Keratinocyte (primary cell): ENCODE data around the gene FEN1. TPM values are rescaled to one million over a fixed set of nuclear protein-coding genes. Genes with fewer than 3 reads are reported as not detected.

Experiments used
- DNase-seq: peaks from one replicate; pipeline ENCODE4 v3.0.0-alpha.2; 2011; ENCODE audit warnings: low read depth, missing footprints, low spot score
- FAIRE-seq: peaks from 2 replicates; lab custom pipeline; 2011; peaks lifted over from hg19 to GRCh38; lab: Jason Lieb, UNC
- H2AFZ ChIP-seq: 2 replicates; pipeline ENCODE4 v1.6.0; 2012; ENCODE audit warnings: low read length, control low read depth, inconsistent platforms; ENCODE audit not compliant: control insufficient read depth
- H3K27ac ChIP-seq: 2 replicates; pipeline ENCODE4 v1.5.1; 2011; ENCODE audit warnings: low read length; ENCODE audit not compliant: control insufficient read depth, insufficient read depth
- H3K27me3 ChIP-seq: 3 replicates; pipeline ENCODE4 v1.6.0; 2011; ENCODE audit warnings: low read length; ENCODE audit not compliant: control insufficient read depth, insufficient read depth; ENCODE audit errors: extremely low read depth
- H3K36me3 ChIP-seq, 2 experiments: 2 replicates in 1 of 2; 3 replicates in 1 of 2; pipeline ENCODE4 v1.5.1; 2011; ENCODE audit warnings: low read length in 2 of 2, mild to moderate bottlenecking in 1 of 2; ENCODE audit not compliant: control insufficient read depth in 2 of 2, insufficient read depth in 2 of 2; ENCODE audit errors: extremely low read depth in 1 of 2
- H3K4me1 ChIP-seq: 3 replicates; pipeline ENCODE4 v1.5.1; 2011; ENCODE audit warnings: low read length; ENCODE audit not compliant: control insufficient read depth, insufficient read depth; ENCODE audit errors: extremely low read depth
- H3K4me2 ChIP-seq: 3 replicates; pipeline ENCODE4 v1.6.0; 2011; ENCODE audit warnings: low read depth, low read length; ENCODE audit not compliant: control insufficient read depth, insufficient read depth; ENCODE audit errors: extremely low read depth
- H3K4me3 ChIP-seq, 3 experiments: fragments of 200-600 bp in 1 of 3; sonication (generic) in 1 of 3; 2 replicates in 2 of 3; 3 replicates in 1 of 3; pipeline ENCODE4 v1.5.1; 2011 to 2016; ENCODE audit warnings: low read length in 3 of 3, mild to moderate bottlenecking in 3 of 3, control low read depth in 2 of 3, inconsistent platforms in 1 of 3, low read depth in 1 of 3, mixed read lengths in 1 of 3, mixed run types in 1 of 3, moderate library complexity in 1 of 3; ENCODE audit not compliant: control insufficient read depth in 2 of 3, insufficient read depth in 2 of 3; ENCODE audit errors: extremely low read depth in 1 of 3
- H3K79me2 ChIP-seq: 2 replicates; pipeline ENCODE4 v1.6.0; 2012; ENCODE audit warnings: low read length; ENCODE audit not compliant: control insufficient read depth, insufficient read depth
- H3K9ac ChIP-seq: 3 replicates; pipeline ENCODE4 v1.6.0; 2011; ENCODE audit warnings: low read length; ENCODE audit not compliant: control insufficient read depth, insufficient read depth; ENCODE audit errors: extremely low read depth
- H3K9me1 ChIP-seq: 3 replicates; pipeline ENCODE4 v1.6.0; 2011; ENCODE audit warnings: low read length; ENCODE audit not compliant: control insufficient read depth, insufficient read depth; ENCODE audit errors: extremely low read depth
- H3K9me3 ChIP-seq: 2 replicates; pipeline ENCODE4 v1.5.1; 2012; ENCODE audit warnings: low read depth, low read length; ENCODE audit not compliant: control insufficient read depth
- H4K20me1 ChIP-seq: 3 replicates; pipeline ENCODE4 v1.6.0; 2011; ENCODE audit warnings: low read length; ENCODE audit not compliant: control insufficient read depth, insufficient read depth; ENCODE audit errors: extremely low read depth
- CTCF ChIP-seq, 3 experiments: IDR thresholded peaks in 1 of 3; conservative IDR thresholded peaks in 1 of 3; optimal IDR thresholded peaks in 1 of 3; 2 replicates in 2 of 3; 3 replicates in 1 of 3; pipeline versions ENCODE3 to v1.5.1; 2011; ENCODE audit warnings: low read length in 3 of 3, mild to moderate bottlenecking in 3 of 3, moderate library complexity in 2 of 3, control low read depth in 1 of 3, inconsistent platforms in 1 of 3; ENCODE audit not compliant: insufficient read depth in 2 of 3; ENCODE audit errors: extremely low read depth in 1 of 3
- EZH2 ChIP-seq: IDR thresholded peaks from one replicate; pipeline ENCODE4 v1.6.1; 2012; ENCODE audit warnings: inconsistent platforms, mild to moderate bottlenecking, low read length, moderate library complexity
- dilution Hi-C: fragments of 300-500 bp; cut with MboI; formaldehyde crosslinking; loops from one replicate; pipeline ENCODE4 v1.7.0; 2020; ENCODE audit warnings: low sequenced_read_pairs; ENCODE audit not compliant: extremely low pct_ligation_motif_present
- polyA plus RNA-seq, 5 experiments: library from polyadenylated mRNA; depleted of rRNA in 3 of 5; stranded (reverse) in 3 of 5; stranded (forward) in 1 of 5; unstranded in 1 of 5; fragments of >200 nt; gene quantifications; 1 replicate in 1 of 5; 2 replicates in 3 of 5; 3 replicates in 1 of 5; pipeline versions ENCODE4 v1.2.1 to v1.2.3, GENCODE V29; 2011 to 2012; ENCODE audit warnings: missing spikeins in 2 of 5, low read depth in 1 of 5, low replicate concordance in 1 of 5

Gene FEN1
- polyA plus RNA-seq, 1 donor (not counting 4 experiments of a cell fraction or from before 2014, with no cell fraction given), result 26.7 TPM

DNA sequence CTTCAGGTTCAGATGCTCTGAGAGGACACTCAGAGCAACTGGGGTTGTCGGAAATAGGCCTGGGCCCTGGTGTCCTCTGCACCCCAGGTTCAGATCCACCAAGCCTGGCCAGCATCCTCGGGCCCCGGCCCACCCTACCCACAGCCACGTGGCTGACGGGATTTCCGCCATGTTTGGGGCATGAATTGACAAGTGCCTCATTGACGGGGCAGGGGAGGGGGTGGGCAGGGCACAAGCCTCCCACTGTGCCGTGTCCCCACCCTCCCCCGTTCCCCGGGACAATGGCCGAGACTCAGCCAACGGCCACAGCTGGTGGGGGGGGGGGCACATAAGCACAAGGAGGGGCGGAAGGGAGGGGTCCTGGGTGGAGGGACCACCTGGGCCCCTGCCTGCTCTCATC lies 31.8 kb upstream of the FEN1 start:
- H3K9me3 ChIP-seq, result no peaks in the 10 kb centered on the region
- no peaks in the 10 kb centered on the region for H4K20me1 ChIP-seq
- no peaks in the 10 kb centered on the region for H3K36me3 ChIP-seq
- no peak overlapping the region for H3K27ac ChIP-seq
- H3K4me3 ChIP-seq, result no peak overlapping the region
- no peaks in the 10 kb centered on the region for H3K9me1 ChIP-seq
- no peaks in the 10 kb centered on the region for H3K4me1 ChIP-seq
- H3K79me2 ChIP-seq, result no peaks in the 10 kb centered on the region
- dilution Hi-C loops, result no loop called here
- peaks cover 9% of the 10 kb centered on the region for H3K27me3 ChIP-seq
- no peak for DNase-seq
- H3K9ac ChIP-seq, result no peak overlapping the region
- no peak for FAIRE-seq
- TF ChIP-seq CTCF (optimal IDR thresholded peaks at IDR 0.05 in 1 of 3, IDR thresholded peaks at IDR 0.05 in 1 of 3, conservative IDR thresholded peaks at IDR 0.05 in 1 of 3; ENCODE audit: extremely low read depth in 1 of 3, insufficient read depth in 2 of 3, low read length in 3 of 3) (no peak), EZH2 (no peak)
- no peak overlapping the region for H3K4me2 ChIP-seq
- no peak overlapping the region for H2AFZ ChIP-seq

GRCh38 chr11:61761440-61762222 lies 31.1 kb upstream of the FEN1 start:
- Histone ChIP-seq H3K79me2 (no peaks in the 10 kb centered on the region), H3K4me2 (no peak overlapping the region), H3K4me3 (no peak overlapping the region), H3K36me3 (no peaks in the 10 kb centered on the region), H3K9ac (no peak overlapping the region), H3K9me3 (no peaks in the 10 kb centered on the region), H2AFZ (no peak overlapping the region), H3K27me3 (peaks cover 9% of the 10 kb centered on the region), H3K9me1 (no peaks in the 10 kb centered on the region), H3K27ac (no peak overlapping the region), H4K20me1 (no peaks in the 10 kb centered on the region), H3K4me1 (no peaks in the 10 kb centered on the region)
- DNase-seq, result no peak
- FAIRE-seq, result no peak
- TF ChIP-seq EZH2 (no peak), CTCF (optimal IDR thresholded peaks at IDR 0.05 in 1 of 3, IDR thresholded peaks at IDR 0.05 in 1 of 3, conservative IDR thresholded peaks at IDR 0.05 in 1 of 3; ENCODE audit: extremely low read depth in 1 of 3, insufficient read depth in 2 of 3, low read length in 3 of 3) (no peak)
- dilution Hi-C loops, result no loop called here
